Left lung (tissue), 10 donors: ENCODE data around the gene NEK10. TPM values are rescaled to one million over a fixed set of nuclear protein-coding genes. Genes with fewer than 3 reads are reported as not detected.

ENCODE experiments used
- ATAC-seq: fragments of 200-7000 bp; cut with Tn5 transposase; one replicate; pipeline ENCODE4 v1.9.1; 2020; ENCODE audit warnings: moderate library complexity
- DNase-seq, 4 donors: peaks; one replicate each; pipeline ENCODE4 v3.0.0-alpha.2; 2013 to 2020
- H3K27ac ChIP-seq, 2 donors: fragments of 200-600 bp; sonication (generic) in 1 of 2; one replicate each; pipeline versions ENCODE4 v1.5.0 to v1.8.0; 2020 to 2021
- H3K27me3 ChIP-seq, 2 donors: fragments of 200-600 bp; sonication (generic) in 1 of 2; one replicate each; pipeline versions ENCODE4 v1.5.0 to v1.8.0; 2020 to 2021
- H3K36me3 ChIP-seq, 2 donors: fragments of 200-600 bp; sonication (generic) in 1 of 2; one replicate each; pipeline versions ENCODE4 v1.5.0 to v1.8.0; 2020 to 2021
- H3K4me1 ChIP-seq, 2 donors: fragments of 200-600 bp; one replicate each; pipeline ENCODE4 v1.8.0; 2021
- H3K4me3 ChIP-seq, 2 donors: fragments of 200-600 bp; sonication (generic) in 1 of 2; one replicate each; pipeline versions ENCODE4 v1.5.0 to v1.8.0; 2020 to 2021; ENCODE audit warnings: mild to moderate bottlenecking in 1 of 2
- H3K9me3 ChIP-seq, 2 donors: fragments of 200-600 bp; sonication (generic) in 1 of 2; one replicate each; pipeline versions ENCODE4 v1.5.0 to v1.8.0; 2020 to 2021
- CTCF ChIP-seq, 2 donors: fragments of 200-600 bp; sonication (generic) in 1 of 2; IDR thresholded peaks; one replicate each; pipeline versions ENCODE4 v1.5.0 to v1.8.0; 2021; ENCODE audit warnings: antibody characterized with exemption in 2 of 2
- intact Hi-C, 2 donors: fragments of 100-400 bp; cut with DNase I; formaldehyde crosslinking; loops; one replicate each; pipeline versions ENCODE4 v1.11.2 to v1.14.2; 2022
- polyA plus RNA-seq, 6 donors: library from polyadenylated mRNA; unstranded; fragments of 120-200 nt; gene quantifications; one replicate each; pipeline ENCODE4 v1.2.1, GENCODE V29; 2013; ENCODE audit not compliant: insufficient read length in 6 of 6
- total RNA-seq, 2 donors: library from RNA; stranded (reverse); fragmentation: NEBNext Ultra II Directional; extraction: Animal tissue kit (Norgen Biotek cat#: 25700); gene quantifications; one replicate each; pipeline ENCODE4 v1.2.1, GENCODE V29; 2021
- donor health status: DM: no; HTN: yes; CAD: no.
- donor health status: DM: no; HTN: no; CAD: no.

The NEK10 gene
- total and polyA plus RNA-seq, 8 donors = 1.5 to 7.9 (median 5.5) TPM

DNA sequence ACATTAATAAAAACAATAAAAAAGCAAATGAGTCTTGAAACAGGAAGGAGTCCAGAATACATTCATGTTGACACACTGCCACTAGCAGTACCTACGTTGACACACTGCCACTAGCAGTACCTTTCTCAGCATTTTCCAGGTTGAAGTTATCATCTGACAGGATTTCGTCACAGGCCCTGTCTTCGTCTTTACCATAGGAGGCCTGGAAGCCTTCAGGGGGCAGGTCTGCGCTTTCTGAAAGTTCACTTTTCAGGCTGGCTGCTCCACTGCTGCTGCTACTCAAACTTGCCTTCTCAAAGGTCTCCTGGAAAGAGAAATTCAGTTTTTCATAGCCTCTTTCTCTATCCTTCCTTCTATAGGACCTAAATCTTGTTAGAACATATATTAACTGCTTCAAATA is 194.7 kb downstream of the NEK10 start:
- H3K36me3 ChIP-seq = no peaks in the 10 kb centered on the region
- no peak for TF ChIP-seq CTCF (IDR thresholded peaks at IDR 0.05)
- no peak overlapping the region for H3K27ac ChIP-seq
- no peak overlapping the region for H3K4me3 ChIP-seq
- H3K9me3 ChIP-seq = no peaks in the 10 kb centered on the region
- H3K4me1 ChIP-seq = no peaks in the 10 kb centered on the region
- ATAC-seq = no peak
- intact Hi-C loops = no loop called here
- DNase-seq = no peak
- no peaks in the 10 kb centered on the region for H3K27me3 ChIP-seq

GRCh38 chr3:27171113-27171512 is 198.1 kb downstream of the NEK10 start:
- ATAC-seq = no peak
- H3K9me3 ChIP-seq = no peaks in the 10 kb centered on the region
- H3K4me3 ChIP-seq = no peak overlapping the region
- no peaks in the 10 kb centered on the region for H3K36me3 ChIP-seq
- no peak for TF ChIP-seq CTCF (IDR thresholded peaks at IDR 0.05)
- no peak overlapping the region for H3K27ac ChIP-seq
- H3K4me1 ChIP-seq = no peaks in the 10 kb centered on the region
- no peak for DNase-seq
- intact Hi-C loops = no loop called here
- H3K27me3 ChIP-seq = no peaks in the 10 kb centered on the region

DNA sequence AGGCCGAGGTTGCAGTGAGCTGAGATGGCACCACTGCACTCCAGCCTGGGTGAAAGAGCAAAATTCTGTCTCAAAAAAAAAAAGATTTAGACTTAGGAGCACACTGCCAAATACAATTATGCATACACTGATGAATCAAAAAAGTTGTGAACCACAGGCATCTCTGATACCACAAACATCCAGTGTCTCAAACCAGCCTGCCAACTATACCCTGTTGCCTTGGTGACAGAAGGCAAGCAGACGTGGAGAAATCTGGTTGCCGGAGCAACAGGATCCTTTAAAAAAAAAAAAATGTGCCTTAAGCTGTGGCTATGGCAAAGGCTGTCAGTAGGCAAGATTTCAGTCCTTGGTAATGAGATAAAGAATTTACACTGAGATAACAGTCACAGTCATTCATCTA is 202.3 kb downstream of the NEK10 start:
- TF ChIP-seq CTCF (IDR thresholded peaks at IDR 0.05) = no peak
- no peaks in the 10 kb centered on the region for H3K27me3 ChIP-seq
- H3K27ac ChIP-seq = no peak overlapping the region
- no peaks in the 10 kb centered on the region for H3K36me3 ChIP-seq
- ATAC-seq = peak; percentile 43
- no peak overlapping the region for H3K4me3 ChIP-seq
- intact Hi-C loops = no loop called here
- H3K9me3 ChIP-seq = no peaks in the 10 kb centered on the region
- no peaks in the 10 kb centered on the region for H3K4me1 ChIP-seq
- peak in 1 of 4 donors; percentile 36 for DNase-seq

DNA sequence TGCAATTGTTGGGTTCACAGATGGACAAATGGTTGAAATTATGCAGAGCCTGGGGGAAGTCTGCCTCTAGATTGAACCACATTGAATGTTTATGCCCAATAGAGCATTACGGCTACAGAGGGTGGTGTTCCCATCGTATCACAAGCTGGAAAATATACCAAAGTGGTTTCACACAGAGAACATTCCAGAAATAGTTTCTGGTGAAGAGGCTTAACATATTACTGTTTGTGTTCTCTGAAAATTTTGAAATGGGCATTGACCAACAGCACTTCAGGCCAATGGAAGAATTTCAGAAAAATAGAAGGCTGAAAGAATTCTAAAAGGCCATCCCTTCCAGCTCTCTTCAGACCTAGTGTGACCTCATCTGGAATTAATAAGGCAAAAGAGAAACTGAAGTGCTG is 203.9 kb downstream of the NEK10 start:
- DNase-seq = no peak
- intact Hi-C loops = no loop called here
- H3K27me3 ChIP-seq = no peaks in the 10 kb centered on the region
- no peaks in the 10 kb centered on the region for H3K9me3 ChIP-seq
- TF ChIP-seq CTCF (IDR thresholded peaks at IDR 0.05) = no peak
- ATAC-seq = peak; percentile 52
- H3K4me1 ChIP-seq = no peaks in the 10 kb centered on the region
- no peaks in the 10 kb centered on the region for H3K36me3 ChIP-seq
- no peak overlapping the region for H3K27ac ChIP-seq
- H3K4me3 ChIP-seq = no peak overlapping the region

- no peaks in the 10 kb centered on the region for H3K4me1 ChIP-seq
- no peak for TF ChIP-seq CTCF (IDR thresholded peaks at IDR 0.05)
- ATAC-seq = no peak
- H3K36me3 ChIP-seq = no peaks in the 10 kb centered on the region
- no peak overlapping the region for H3K27ac ChIP-seq
- no peaks in the 10 kb centered on the region for H3K9me3 ChIP-seq
- H3K4me3 ChIP-seq = no peak overlapping the region
- intact Hi-C loops = no loop called here
- no peak for DNase-seq
- H3K27me3 ChIP-seq = no peaks in the 10 kb centered on the region
Measured at GRCh38 chr3:27160779-27161287, 208.3 kb downstream of the NEK10 start.
